OCI-LY3 (cell line): ENCODE results near the gene NIPBL.

Experiments
- H2AFZ ChIP-seq: fragments of 200-600, 300-600 bp; shearing (Covaris generic); 2 replicates; pipeline ENCODE4 v1.6.0; 2014; ENCODE audit warnings: antibody characterized with exemption, low read depth, low read length
- H3K27ac ChIP-seq: fragments of 200-600, 300-600 bp; sonication (generic); 2 replicates; pipeline ENCODE4 v1.5.1; 2014; ENCODE audit warnings: mild to moderate bottlenecking, low read length, moderate library complexity, mixed read lengths
- H3K27me3 ChIP-seq: fragments of 200-600, 300-600 bp; sonication (generic); 2 replicates; pipeline ENCODE4 v1.6.1; 2014; ENCODE audit warnings: low read depth, low read length, mixed read lengths
- H3K36me3 ChIP-seq: fragments of 200-600, 300-600 bp; sonication (generic); replicated peaks from 2 replicates; pipeline ENCODE3; 2014; ENCODE audit warnings: low read depth, low read length, mixed read lengths
- H3K4me1 ChIP-seq: fragments of 300-600, 200-600 bp; sonication (generic); 2 replicates; pipeline ENCODE4 v1.6.1; 2014; ENCODE audit warnings: low read length, mixed read lengths
- H3K4me2 ChIP-seq: fragments of 200-600, 300-600 bp; sonication (generic); 2 replicates; pipeline ENCODE4 v1.6.1; 2014; ENCODE audit warnings: low read length, mixed read lengths
- H3K4me3 ChIP-seq: fragments of 300-600, 200-600 bp; sonication (generic); 2 replicates; pipeline ENCODE4 v1.5.1; 2014; ENCODE audit warnings: antibody characterized with exemption, mild to moderate bottlenecking, low read length, moderate library complexity
- H3K79me2 ChIP-seq: fragments of 300-600, 200-600 bp; shearing (Covaris generic); 2 replicates; pipeline ENCODE4 v1.6.1; 2014; ENCODE audit warnings: mild to moderate bottlenecking, low read length, mixed read lengths
- H3K9ac ChIP-seq: fragments of 300-600, 200-600 bp; shearing (Covaris generic); 2 replicates; pipeline ENCODE4 v1.6.0; 2014; ENCODE audit warnings: mild to moderate bottlenecking, low read length, moderate library complexity
- H3K9me3 ChIP-seq: fragments of 200-600, 300-600 bp; shearing (Covaris generic); 2 replicates; pipeline ENCODE4 v1.6.1; 2014; ENCODE audit warnings: low read length, mixed read lengths; ENCODE audit not compliant: insufficient read depth
- H4K20me1 ChIP-seq: fragments of 200-600, 300-600 bp; sonication (generic); 2 replicates; pipeline ENCODE4 v1.6.1; 2016; ENCODE audit warnings: low read length, mixed read lengths; ENCODE audit not compliant: insufficient read depth
- EZH2phosphoT487 ChIP-seq: fragments of 200-600 bp; shearing (Covaris generic); IDR thresholded peaks from 2 replicates; pipeline ENCODE4 v1.6.1; 2018; ENCODE audit warnings: antibody characterized with exemption, mixed run types, low read depth
- TF ChIP-seq, protein P1 (sequence below): fragments of 200-600, 300-600 bp; sonication (generic); IDR thresholded peaks from 2 replicates; pipeline ENCODE4 v1.5.1; 2014; ENCODE audit warnings: antibody characterized with exemption, low read length, low read depth

The NIPBL gene

DNA sequence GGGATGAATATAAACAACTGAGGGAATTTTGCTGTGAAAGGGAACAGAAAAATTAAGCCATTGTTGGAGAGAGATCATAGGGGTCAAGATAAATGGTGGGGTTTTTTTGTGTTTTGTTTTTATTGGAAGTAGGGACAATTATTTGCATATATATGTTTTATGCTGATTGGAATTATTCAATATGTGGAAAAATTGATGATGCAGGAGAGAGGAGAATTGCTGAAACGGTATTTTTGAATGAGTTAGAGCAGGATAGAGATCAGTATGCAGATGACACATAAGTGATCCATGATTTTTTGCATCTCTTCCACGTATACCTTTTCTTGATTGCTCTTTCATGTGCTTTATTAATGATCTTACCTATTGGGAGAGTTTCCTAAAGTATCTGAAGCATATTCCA lies 67.5 kb downstream of the NIPBL start:
- Histone ChIP-seq H3K9ac (no peak overlapping the region), H3K4me1 (peaks cover 9% of the 10 kb centered on the region), H3K27ac (no peak overlapping the region), H4K20me1 (peaks cover 65% of the 10 kb centered on the region), H3K79me2 (peaks cover 48% of the 10 kb centered on the region), H3K4me3 (no peak overlapping the region), H3K27me3 (no peaks in the 10 kb centered on the region), H2AFZ (no peak overlapping the region), H3K36me3 (no peaks in the 10 kb centered on the region), H3K9me3 (no peaks in the 10 kb centered on the region), H3K4me2 (no peak overlapping the region)
- TF ChIP-seq EZH2phosphoT487 = no peak
- TF ChIP-seq, protein P1, sequence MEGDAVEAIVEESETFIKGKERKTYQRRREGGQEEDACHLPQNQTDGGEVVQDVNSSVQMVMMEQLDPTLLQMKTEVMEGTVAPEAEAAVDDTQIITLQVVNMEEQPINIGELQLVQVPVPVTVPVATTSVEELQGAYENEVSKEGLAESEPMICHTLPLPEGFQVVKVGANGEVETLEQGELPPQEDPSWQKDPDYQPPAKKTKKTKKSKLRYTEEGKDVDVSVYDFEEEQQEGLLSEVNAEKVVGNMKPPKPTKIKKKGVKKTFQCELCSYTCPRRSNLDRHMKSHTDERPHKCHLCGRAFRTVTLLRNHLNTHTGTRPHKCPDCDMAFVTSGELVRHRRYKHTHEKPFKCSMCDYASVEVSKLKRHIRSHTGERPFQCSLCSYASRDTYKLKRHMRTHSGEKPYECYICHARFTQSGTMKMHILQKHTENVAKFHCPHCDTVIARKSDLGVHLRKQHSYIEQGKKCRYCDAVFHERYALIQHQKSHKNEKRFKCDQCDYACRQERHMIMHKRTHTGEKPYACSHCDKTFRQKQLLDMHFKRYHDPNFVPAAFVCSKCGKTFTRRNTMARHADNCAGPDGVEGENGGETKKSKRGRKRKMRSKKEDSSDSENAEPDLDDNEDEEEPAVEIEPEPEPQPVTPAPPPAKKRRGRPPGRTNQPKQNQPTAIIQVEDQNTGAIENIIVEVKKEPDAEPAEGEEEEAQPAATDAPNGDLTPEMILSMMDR = no peak

DNA sequence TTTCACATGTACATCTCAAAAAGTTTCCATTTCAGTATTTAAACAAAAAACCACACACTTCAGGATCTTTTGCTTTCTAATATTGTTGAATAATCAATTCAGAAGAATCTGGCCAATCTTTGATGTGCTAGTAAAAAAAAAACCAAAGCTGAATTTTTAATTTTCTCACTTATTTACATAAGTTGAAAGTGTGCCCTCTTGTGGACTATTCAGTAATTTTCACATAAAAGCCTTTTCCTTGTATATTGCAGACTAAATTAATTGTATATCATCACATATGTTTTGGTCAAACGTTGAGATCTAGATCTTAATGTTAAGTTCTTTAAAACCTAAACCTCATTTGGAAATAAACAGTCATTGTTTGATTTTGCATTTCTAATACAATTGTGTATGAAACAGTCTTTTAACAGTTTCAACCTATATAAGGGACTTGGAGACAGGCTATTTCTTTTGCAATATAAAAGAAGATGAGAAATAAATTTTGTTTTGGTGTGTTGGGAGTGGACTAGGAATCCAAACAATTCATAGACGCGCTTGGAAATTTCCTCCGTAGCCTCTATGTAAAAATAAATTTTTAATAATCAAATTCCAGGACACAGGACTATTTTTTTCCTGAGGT lies 68.1 kb downstream of the NIPBL start:
- H3K9ac ChIP-seq = no peak overlapping the region
- H3K4me1 ChIP-seq = peaks cover 9% of the 10 kb centered on the region
- no peaks in the 10 kb centered on the region for H3K9me3 ChIP-seq
- H2AFZ ChIP-seq = no peak overlapping the region
- H3K79me2 ChIP-seq = peaks cover 45% of the 10 kb centered on the region
- no peaks in the 10 kb centered on the region for H3K27me3 ChIP-seq
- TF ChIP-seq, protein P1 = peak; percentile 53
- TF ChIP-seq EZH2phosphoT487 = no peak
- peaks cover 60% of the 10 kb centered on the region for H4K20me1 ChIP-seq
- no peak overlapping the region for H3K4me3 ChIP-seq
- H3K36me3 ChIP-seq = no peaks in the 10 kb centered on the region
- H3K4me2 ChIP-seq = no peak overlapping the region
- no peak overlapping the region for H3K27ac ChIP-seq

DNA sequence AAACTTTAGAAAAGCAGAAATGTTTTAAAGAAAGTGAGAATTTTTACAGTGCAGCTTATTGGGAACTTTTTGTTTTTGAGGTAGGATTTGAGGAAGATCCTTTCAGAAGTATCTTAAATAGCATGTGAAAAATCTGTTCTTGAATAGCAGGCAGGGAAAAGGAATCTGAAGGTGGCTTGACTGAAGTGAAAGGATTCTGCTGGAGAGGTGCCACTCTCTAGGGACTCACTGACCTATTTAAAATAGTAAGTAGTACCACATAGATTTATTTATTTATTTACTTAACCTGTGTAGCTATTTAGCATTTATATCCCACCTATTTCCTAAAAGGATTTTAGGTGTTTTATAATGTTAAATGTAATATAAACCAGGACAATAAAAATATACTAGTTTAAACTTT lies 69.1 kb downstream of the NIPBL start:
- Histone ChIP-seq H3K9me3 (no peaks in the 10 kb centered on the region), H3K4me3 (no peak overlapping the region), H3K79me2 (peaks cover 42% of the 10 kb centered on the region), H3K4me2 (no peak overlapping the region), H3K27me3 (no peaks in the 10 kb centered on the region), H3K36me3 (no peaks in the 10 kb centered on the region), H3K27ac (no peak overlapping the region), H4K20me1 (peaks cover 60% of the 10 kb centered on the region), H3K4me1 (no peaks in the 10 kb centered on the region; the same call in 1 of the 2 replicates), H2AFZ (no peak overlapping the region), H3K9ac (no peak overlapping the region)
- TF ChIP-seq EZH2phosphoT487 = no peak
- TF ChIP-seq, protein P1 = no peak

DNA sequence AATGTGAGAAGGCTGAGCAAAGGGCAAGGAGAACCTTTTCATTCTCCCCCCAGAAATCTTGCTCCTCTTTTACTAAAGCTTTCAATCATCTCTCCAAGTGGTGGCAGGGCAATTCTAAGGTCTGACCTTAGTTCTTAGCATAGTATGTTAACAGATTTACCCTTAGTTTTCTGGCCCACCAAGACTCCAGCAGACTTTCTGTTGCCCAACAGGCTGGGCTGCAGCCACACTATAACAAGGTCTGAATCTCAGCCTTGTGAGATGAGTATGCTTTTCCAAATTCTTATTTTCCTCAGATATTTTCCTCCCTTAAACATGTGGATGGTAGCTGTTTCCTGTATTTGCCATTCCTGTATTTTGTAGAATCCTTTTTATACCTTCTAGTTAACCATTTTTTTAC lies 69.5 kb downstream of the NIPBL start:
- no peak overlapping the region for H3K4me3 ChIP-seq
- peaks cover 60% of the 10 kb centered on the region for H4K20me1 ChIP-seq
- H3K4me2 ChIP-seq = no peak overlapping the region
- no peaks in the 10 kb centered on the region for H3K36me3 ChIP-seq
- H3K4me1 ChIP-seq = peaks cover 4% of the 10 kb centered on the region; the same call in 1 of the 2 replicates
- peaks cover 43% of the 10 kb centered on the region for H3K79me2 ChIP-seq
- no peaks in the 10 kb centered on the region for H3K27me3 ChIP-seq
- no peak overlapping the region for H3K27ac ChIP-seq
- H3K9me3 ChIP-seq = no peaks in the 10 kb centered on the region
- TF ChIP-seq EZH2phosphoT487 = no peak
- TF ChIP-seq, protein P1 = no peak
- H2AFZ ChIP-seq = no peak overlapping the region
- H3K9ac ChIP-seq = no peak overlapping the region
